Hippocampal formation (tissue), 2 donors: ENCODE results near the gene CNTN1.

ENCODE experiments used
- DNase-seq, 2 donors: peaks; one replicate each; lab custom pipeline; 2025; lab: John Stamatoyannopoulos, UW

CNTN1 gene

GRCh38 chr12:40837891-40838429 is 145.7 kb downstream of the CNTN1 start:
- no peak for DNase-seq

- DNase-seq = no peak
Observed at GRCh38 chr12:40843495-40843894, 151.3 kb downstream of the CNTN1 start.

- no peak for DNase-seq
Observed at GRCh38 chr12:40853221-40853620, 161.0 kb downstream of the CNTN1 start.

GRCh38 chr12:40854604-40855003 is 162.4 kb downstream of the CNTN1 start:
- no peak for DNase-seq

DNA sequence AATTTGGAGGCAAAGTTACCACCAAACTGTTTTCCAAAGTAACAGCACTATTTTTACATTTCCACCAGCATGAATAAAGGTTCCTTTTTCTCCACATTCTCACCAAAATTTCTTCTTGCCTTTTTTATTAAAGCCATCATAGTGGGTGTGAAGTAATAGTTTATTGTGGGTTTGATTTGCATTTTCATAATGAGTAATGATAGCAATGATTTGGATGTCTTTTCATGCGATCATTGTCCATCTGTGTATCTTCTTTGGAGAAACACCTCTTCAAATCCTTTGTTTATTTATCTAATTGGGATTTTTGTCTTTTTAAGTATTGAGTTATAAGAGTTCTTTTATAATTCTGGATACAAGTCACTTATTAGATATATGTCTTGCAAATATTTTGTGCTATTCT is 172.7 kb downstream of the CNTN1 start:
- DNase-seq = no peak

GRCh38 chr12:40870981-40871380 is 178.7 kb downstream of the CNTN1 start:
- DNase-seq = no peak

- no peak for DNase-seq
Observed at GRCh38 chr12:40874868-40875267, 182.6 kb downstream of the CNTN1 start.

GRCh38 chr12:40889329-40889728 is 197.1 kb downstream of the CNTN1 start:
- DNase-seq = no peak

- no peak for DNase-seq
Observed at GRCh38 chr12:40892528-40892927, 200.3 kb downstream of the CNTN1 start.

DNA sequence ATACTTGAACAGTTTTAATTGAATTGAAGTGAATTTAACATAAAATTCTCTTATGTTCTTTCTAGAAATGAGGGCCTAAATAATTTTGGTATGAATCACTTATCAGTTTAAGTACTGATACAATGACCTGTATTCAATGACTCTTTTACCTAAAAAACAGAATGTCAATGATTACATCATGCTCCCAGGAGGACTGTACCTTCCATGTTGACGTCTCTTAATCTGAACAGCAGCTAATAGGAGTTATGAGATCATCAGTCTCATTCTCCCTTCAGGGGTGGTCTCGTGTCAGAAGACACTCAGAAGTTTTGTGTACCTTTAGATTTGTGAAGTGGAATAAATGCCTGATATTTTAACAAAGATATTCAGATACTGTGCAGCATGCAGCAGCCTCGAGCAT is 206.3 kb downstream of the CNTN1 start:
- no peak for DNase-seq

DNA sequence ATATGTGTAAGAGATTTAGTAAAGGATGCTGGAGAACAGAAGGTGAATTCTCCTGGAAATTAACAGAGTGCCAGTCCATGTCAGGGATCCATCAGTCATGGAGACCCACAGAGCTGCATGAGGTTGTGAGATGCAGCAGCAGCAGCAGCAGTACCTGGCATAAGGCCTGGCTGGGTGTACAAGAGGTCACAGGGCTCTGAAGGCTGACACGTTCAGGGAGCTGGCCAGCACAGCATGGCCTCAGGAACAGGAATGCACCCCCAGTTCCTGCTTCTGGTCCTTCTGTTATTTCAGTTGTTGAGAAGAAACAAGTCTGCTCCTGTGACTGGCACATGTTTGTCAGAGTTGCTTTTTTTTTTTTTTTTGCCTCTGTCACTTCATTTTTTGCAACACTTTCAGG is 210.8 kb downstream of the CNTN1 start:
- no peak for DNase-seq

DNA sequence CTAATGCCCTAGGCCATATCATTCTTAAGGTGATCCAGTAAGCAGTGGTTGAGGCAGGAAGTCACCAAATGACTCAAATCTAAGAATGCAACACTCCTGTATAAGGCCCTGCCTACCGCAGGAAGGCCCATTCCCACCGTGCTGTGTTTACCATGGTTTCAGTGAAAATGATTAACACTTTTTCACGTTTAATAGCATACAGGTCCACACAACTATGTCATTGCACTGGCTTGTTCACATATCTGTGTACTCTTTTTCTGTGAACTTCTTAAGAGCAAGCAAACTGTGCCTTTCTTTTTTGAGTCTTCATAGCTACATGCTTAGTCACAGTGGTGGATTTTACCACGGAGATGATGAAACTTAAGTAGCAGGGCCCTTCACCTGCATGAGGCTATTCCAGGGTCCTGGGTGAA is 214.9 kb downstream of the CNTN1 start:
- no peak for DNase-seq

DNA sequence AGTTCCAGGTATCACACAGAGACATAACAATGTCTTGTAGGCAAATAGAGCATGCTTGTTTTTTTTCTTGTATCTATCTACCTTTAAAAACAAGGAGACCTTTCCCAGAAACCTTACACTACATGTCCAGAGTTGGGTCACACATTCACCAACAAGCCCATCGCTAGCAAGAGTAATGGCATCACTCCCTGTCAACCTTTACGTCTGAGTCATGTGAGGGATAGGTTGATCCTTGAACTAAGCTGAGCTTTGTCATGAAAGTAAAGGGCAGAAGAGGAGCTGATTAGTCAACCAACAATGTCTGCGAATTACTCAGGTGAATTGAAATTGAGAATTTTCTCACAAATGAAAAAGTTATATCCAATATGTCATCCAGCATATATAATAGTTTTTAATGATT is 219.4 kb downstream of the CNTN1 start:
- DNase-seq = no peak

DNA sequence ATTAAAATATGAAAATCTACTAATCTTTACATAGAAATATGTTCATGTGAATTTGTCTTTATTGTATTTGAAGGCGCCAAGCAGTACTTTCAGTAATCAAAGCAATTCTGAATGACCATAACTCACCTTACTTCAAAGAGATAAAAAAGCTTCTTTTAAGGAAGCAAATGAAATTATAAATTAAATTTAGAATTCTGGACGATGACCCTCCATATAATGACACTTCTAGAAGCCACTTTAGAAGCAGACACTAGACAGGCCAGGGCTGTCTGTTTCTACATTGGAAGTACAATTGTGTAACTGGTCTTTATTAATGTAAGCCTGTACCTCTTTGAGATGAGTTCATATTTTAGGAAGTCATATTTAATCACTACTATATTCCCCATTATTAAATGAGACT is 222.9 kb downstream of the CNTN1 start:
- no peak for DNase-seq

DNA sequence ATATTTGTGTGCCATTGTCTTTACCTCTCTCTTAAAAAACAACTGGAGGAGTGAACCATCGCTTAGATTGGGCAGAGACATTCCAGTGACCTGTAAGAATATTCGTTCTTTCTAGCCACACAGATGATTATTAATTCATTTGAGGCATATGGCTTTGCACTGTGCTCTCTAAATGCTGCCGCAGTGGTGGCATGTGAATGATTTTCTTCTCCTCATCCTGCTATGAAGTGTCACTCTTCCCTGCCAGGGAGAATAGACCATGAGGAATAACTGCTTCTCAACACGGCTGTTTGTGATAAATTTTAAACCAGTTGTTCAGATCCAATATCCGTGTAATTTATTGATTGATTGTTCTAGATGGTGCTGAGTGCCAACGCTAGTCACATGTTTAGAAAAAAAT is 225.3 kb downstream of the CNTN1 start:
- DNase-seq = no peak

GRCh38 chr12:40921563-40922163 is 229.4 kb downstream of the CNTN1 start:
- DNase-seq = peak in 1 of 2 donors; percentile 13

DNA sequence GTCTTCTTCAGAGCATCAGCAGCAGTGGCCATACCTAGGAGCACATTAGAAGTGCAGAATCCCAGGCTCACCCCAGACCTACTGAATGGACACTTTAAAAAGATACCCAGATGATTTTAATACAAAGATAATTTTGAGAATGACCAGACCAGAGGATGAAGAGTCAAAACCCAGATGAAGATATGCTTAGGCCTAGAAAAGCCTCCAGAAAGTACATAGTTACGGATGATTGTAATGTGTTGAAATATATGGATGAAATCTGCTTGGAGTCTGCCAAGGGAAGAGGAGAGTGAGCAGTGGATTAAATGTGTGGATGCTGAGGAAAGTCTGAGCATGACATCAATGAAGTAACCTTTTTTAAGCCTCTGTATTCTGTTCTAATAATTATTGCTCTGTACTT is 245.7 kb downstream of the CNTN1 start:
- DNase-seq = no peak

DNA sequence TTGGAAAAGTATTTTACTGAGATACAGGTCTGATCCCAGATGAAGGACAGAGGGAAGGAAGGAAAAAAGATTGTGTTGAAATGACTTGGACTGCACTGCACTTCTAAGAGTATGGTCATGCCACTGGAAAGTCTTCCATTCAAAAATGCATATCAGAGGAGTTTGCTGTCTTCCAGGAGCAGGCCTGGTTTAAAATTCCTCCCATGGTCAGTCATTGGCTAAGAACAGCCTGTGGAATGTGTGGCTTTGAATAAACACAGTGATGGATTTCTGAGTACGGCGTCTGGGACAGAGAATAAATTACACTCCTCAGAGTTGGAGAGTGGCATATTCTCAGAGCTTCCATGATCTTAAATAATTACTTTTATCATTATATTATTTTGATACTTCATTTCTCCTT is 250.1 kb downstream of the CNTN1 start:
- DNase-seq = no peak

DNA sequence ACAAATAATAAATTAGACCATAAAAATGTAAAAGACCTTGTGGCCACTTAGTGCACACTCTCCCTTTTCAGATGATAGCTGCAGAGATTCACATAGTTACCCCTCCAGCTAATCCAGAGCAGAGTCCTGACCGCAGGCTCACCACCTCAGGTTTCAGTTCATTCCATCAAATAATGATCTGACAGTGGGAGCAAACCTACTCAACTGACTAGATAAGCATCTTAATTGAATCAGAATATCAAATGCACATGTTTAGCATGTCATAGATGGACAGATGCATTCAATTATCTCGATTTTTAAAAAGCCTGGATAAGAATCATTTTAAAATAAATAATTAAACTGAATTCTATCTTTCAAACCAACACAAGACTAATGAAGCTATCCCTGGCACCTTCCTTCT is 253.5 kb downstream of the CNTN1 start:
- DNase-seq = no peak

DNA sequence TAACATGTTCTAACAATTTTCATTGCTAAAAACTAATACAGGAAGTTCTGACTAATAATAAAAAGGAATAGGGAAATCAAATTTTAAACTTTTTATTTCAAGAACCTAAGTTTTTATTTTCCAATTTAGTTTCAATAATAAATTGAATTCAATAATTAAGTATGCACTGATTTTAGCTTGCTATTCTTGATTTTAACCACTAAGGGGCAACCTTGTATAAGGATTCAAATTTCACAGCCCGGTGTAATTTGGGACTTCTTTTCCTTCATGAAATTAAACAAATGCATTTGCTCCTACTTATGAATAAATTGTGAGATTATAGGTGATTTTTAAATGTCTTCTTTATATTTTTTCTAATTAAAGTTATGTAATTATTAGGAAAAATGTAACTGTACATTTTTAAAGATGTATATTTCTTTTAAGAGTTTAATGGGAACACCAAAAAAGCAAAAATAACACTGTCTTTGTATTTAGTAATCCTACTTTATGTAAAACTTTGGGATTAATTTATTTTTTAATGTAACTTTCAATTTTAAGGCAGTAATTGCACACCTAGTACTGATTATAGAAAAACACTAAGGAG is 254.5 kb downstream of the CNTN1 start:
- peak in 1 of 2 donors; percentile 40 for DNase-seq

DNA sequence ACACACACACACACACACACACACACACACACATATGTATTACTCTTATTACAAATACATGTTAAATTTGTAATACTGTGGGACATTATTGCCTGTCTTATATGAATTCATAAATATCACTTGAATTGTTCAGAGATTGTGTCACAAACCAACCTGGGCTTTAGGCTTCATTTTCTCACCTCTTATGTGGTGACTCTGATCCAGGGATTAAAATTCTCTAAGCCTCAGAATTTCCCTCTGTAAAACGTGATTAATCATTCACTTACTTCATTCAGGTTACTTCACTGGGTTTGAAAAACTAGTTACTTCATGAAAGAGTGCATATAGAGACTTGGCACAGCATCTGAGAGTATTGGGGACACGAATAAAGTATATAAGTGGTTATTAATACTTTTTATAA is 255.6 kb downstream of the CNTN1 start:
- DNase-seq = no peak

DNA sequence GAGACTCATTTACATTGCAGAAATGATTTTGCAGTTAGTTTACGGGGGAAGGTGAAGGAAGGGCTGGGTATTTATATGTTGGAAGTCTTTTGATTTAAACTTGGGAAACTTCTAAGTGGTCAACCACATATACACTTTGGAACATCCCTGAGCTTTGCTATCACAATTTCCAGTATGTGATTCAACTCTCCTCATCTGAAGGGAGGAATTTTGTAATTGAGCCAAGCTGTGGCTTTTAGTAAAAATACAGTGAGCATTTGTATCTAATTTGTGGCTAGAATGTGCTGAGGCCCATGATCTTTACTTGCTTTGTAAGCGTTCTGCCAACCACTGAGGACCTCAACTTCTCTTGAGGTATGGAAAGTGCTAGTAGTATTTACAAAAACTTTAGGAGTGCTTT is 260.8 kb downstream of the CNTN1 start:
- DNase-seq = no peak

DNA sequence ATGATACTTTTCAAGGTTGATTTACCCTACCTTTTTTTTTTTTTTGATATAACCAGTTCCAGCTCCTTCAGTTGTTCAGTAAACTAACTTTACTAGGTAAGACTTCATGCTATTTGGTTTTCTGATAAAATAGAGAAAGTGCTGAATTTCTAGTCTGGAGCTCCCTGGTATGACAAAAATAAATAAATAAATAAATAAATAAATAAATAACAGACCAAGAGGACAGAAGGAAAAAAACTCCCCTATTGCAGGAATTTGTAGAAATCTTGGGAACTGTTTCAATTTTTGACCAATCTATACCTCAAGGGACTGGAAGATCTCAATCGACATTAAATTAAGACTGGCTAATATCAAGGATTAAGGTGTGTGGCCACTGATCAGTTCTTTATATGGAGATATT is 265.2 kb downstream of the CNTN1 start:
- DNase-seq = no peak

DNA sequence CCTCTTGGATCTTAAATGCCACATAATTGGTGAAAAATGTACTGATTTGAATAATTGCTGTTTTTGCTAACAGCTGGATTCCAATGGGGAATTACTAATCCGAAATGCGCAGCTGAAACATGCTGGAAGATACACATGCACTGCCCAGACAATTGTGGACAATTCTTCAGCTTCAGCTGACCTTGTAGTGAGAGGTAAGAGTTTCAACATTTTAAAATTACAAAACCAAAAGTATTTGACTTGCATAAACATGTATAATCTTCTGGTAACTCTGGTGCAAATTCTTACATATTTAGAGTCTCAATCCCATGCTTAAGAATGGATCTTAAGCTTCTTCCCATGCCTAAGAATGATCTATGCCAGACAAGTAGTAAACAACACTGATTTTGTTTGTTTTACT is 266.8 kb downstream of the CNTN1 start:
- no peak for DNase-seq
